HEK293 (cell line): ENCODE data around the gene CCDC40.
A peak's percentile ranks its signal among the peaks of the same experiment; 100 is the strongest.

Experiments used
- CTCF ChIA-PET: fragments of 350-600 bp; formaldehyde crosslinking; extraction: SDS; loops from one replicate; lab custom pipeline; 2021; ENCODE audit warnings: antibody characterized with exemption; lab: Yijun Ruan, JAX
- POLR2A ChIA-PET: fragments of 300-600 bp; formaldehyde crosslinking; extraction: SDS; loops from one replicate; lab custom pipeline; 2020; ENCODE audit warnings: antibody characterized with exemption, inconsistent platforms; lab: Yijun Ruan, JAX
- H3K27ac ChIP-seq: fragments of 200-500 bp; sonication (Bioruptor generic); 2 replicates; pipeline ENCODE4 v1.5.1; 2014; ENCODE audit warnings: low read depth, low read length, control low read depth, inconsistent platforms; ENCODE audit errors: extremely low read depth
- H3K36me3 ChIP-seq, 2 experiments: fragments of 200-500 bp in 1 of 2; sonication (Bioruptor generic) in 1 of 2; 1 replicate in 1 of 2; 2 replicates in 1 of 2; pipeline ENCODE4 v1.5.1; 2014 to 2017; ENCODE audit warnings: inconsistent platforms in 2 of 2, low read length in 2 of 2; ENCODE audit not compliant: control insufficient read depth in 2 of 2, insufficient read depth in 1 of 2
- H3K4me1 ChIP-seq: fragments of 200-500 bp; sonication (Bioruptor generic); 2 replicates; pipeline ENCODE4 v1.5.1; 2014; ENCODE audit warnings: mild to moderate bottlenecking, low read length, inconsistent platforms; ENCODE audit not compliant: control insufficient read depth, insufficient read depth
- H3K4me3 ChIP-seq: 2 replicates; pipeline ENCODE4 v1.5.1; 2011; ENCODE audit warnings: low read depth, mild to moderate bottlenecking, control low read depth, low read length, moderate library complexity
- H3K9me3 ChIP-seq: fragments of 200-500 bp; sonication (Bioruptor generic); 2 replicates; pipeline ENCODE4 v1.5.1; 2014; ENCODE audit warnings: low read depth, low read length, inconsistent platforms; ENCODE audit not compliant: control insufficient read depth, insufficient read depth
- ELK4 ChIP-seq: IDR thresholded peaks from 2 replicates; pipeline ENCODE4 v1.6.1; 2011; ENCODE audit warnings: mild to moderate bottlenecking, low read depth, low read length, borderline replicate concordance
- GLI4 ChIP-seq: fragments of 450-650 bp; formaldehyde crosslinking; IDR thresholded peaks from 2 replicates; pipeline ENCODE4 v1.5.1; 2016; ENCODE audit warnings: missing biosample characterization, missing genetic modification characterization
- GLIS2 ChIP-seq: fragments of 450-650 bp; formaldehyde crosslinking; IDR thresholded peaks from 2 replicates; pipeline ENCODE4 v1.5.1; 2016; ENCODE audit warnings: missing biosample characterization, missing genetic modification characterization
- OVOL3 ChIP-seq: fragments of 450-650 bp; formaldehyde crosslinking; IDR thresholded peaks from 2 replicates; pipeline ENCODE4 v1.5.1; 2016; ENCODE audit warnings: missing biosample characterization, missing genetic modification characterization
- PRDM2 ChIP-seq: fragments of 450-650 bp; formaldehyde crosslinking; IDR thresholded peaks from 2 replicates; pipeline ENCODE4 v1.5.1; 2016; ENCODE audit warnings: missing biosample characterization, missing genetic modification characterization, borderline replicate concordance
- SCRT2 ChIP-seq: fragments of 450-650 bp; formaldehyde crosslinking; IDR thresholded peaks from 2 replicates; pipeline ENCODE4 v1.5.1; 2016; ENCODE audit warnings: missing biosample characterization, missing genetic modification characterization
- ZBTB48 ChIP-seq: fragments of 450-650 bp; formaldehyde crosslinking; IDR thresholded peaks from 2 replicates; pipeline ENCODE4 v1.5.1; 2016; ENCODE audit warnings: missing biosample characterization, missing genetic modification characterization
- ZBTB7A ChIP-seq: fragments of 450-650 bp; formaldehyde crosslinking; IDR thresholded peaks from 2 replicates; pipeline ENCODE4 v1.5.1; 2016; ENCODE audit warnings: low read depth, missing biosample characterization, missing genetic modification characterization
- ZNF140 ChIP-seq: fragments of 450-650 bp; formaldehyde crosslinking; IDR thresholded peaks from 2 replicates; pipeline ENCODE4 v1.5.1; 2016; ENCODE audit warnings: missing biosample characterization, missing genetic modification characterization
- ZNF433 ChIP-seq: fragments of 450-650 bp; formaldehyde crosslinking; IDR thresholded peaks from 2 replicates; pipeline ENCODE4 v1.5.1; 2016; ENCODE audit warnings: missing biosample characterization, missing genetic modification characterization, low read depth
- ZNF501 ChIP-seq: fragments of 450-650 bp; formaldehyde crosslinking; IDR thresholded peaks from 2 replicates; pipeline ENCODE4 v1.5.1; 2016; ENCODE audit warnings: missing biosample characterization, missing genetic modification characterization
- ZNF544 ChIP-seq: fragments of 450-650 bp; formaldehyde crosslinking; IDR thresholded peaks from 2 replicates; pipeline ENCODE4 v1.5.0; 2017; ENCODE audit warnings: missing biosample characterization, missing genetic modification characterization
- ZNF600 ChIP-seq: fragments of 450-650 bp; formaldehyde crosslinking; IDR thresholded peaks from 2 replicates; pipeline ENCODE4 v1.5.1; 2016; ENCODE audit warnings: missing biosample characterization, missing genetic modification characterization
- ZNF626 ChIP-seq: fragments of 450-650 bp; sonication (Bioruptor Pico); formaldehyde crosslinking; IDR thresholded peaks from 2 replicates; pipeline ENCODE4 v1.5.1; 2018; ENCODE audit warnings: missing biosample characterization, missing genetic modification characterization, inconsistent platforms
- ZNF639 ChIP-seq: fragments of 450-650 bp; formaldehyde crosslinking; IDR thresholded peaks from 2 replicates; pipeline ENCODE4 v1.5.1; 2016; ENCODE audit warnings: missing biosample characterization, missing genetic modification characterization
- ZNF704 ChIP-seq: fragments of 450-650 bp; formaldehyde crosslinking; IDR thresholded peaks from 2 replicates; pipeline ENCODE4 v1.5.1; 2016; ENCODE audit warnings: missing biosample characterization, missing genetic modification characterization
- ZNF776 ChIP-seq: fragments of 450-650 bp; formaldehyde crosslinking; IDR thresholded peaks from 2 replicates; pipeline ENCODE4 v1.5.0; 2017; ENCODE audit warnings: missing biosample characterization, missing genetic modification characterization, borderline replicate concordance
- TF ChIP-seq, protein P1 (sequence below): fragments of 450-650 bp; formaldehyde crosslinking; IDR thresholded peaks from 2 replicates; pipeline ENCODE4 v1.5.1; 2016; ENCODE audit warnings: missing biosample characterization, missing genetic modification characterization
- TF ChIP-seq, protein P2 (sequence below): fragments of 450-650 bp; formaldehyde crosslinking; IDR thresholded peaks from 2 replicates; pipeline ENCODE4 v1.5.1; 2017; ENCODE audit warnings: missing biosample characterization, mild to moderate bottlenecking, missing genetic modification characterization, moderate library complexity

The CCDC40 gene

GRCh38 chr17:80104956-80105375 is 68.5 kb downstream of the CCDC40 start (continued):
- TF ChIP-seq PRDM2 (tag by site-specific recombination) = no peak
- TF ChIP-seq, protein P1, sequence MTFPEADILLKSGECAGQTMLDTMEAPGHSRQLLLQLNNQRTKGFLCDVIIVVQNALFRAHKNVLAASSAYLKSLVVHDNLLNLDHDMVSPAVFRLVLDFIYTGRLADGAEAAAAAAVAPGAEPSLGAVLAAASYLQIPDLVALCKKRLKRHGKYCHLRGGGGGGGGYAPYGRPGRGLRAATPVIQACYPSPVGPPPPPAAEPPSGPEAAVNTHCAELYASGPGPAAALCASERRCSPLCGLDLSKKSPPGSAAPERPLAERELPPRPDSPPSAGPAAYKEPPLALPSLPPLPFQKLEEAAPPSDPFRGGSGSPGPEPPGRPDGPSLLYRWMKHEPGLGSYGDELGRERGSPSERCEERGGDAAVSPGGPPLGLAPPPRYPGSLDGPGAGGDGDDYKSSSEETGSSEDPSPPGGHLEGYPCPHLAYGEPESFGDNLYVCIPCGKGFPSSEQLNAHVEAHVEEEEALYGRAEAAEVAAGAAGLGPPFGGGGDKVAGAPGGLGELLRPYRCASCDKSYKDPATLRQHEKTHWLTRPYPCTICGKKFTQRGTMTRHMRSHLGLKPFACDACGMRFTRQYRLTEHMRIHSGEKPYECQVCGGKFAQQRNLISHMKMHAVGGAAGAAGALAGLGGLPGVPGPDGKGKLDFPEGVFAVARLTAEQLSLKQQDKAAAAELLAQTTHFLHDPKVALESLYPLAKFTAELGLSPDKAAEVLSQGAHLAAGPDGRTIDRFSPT (tag by site-specific recombination) = no peak
- TF ChIP-seq ZNF704 = no peak
- no peak for TF ChIP-seq GLIS2
- no peak for TF ChIP-seq ZNF544 (tag by site-specific recombination)

- CTCF ChIA-PET = no interaction called here
- 0 out of 2 replicates have a peak, but pooled peaks have one; percentile 22 for TF ChIP-seq ZNF600 (tag by site-specific recombination)
- no peak for TF ChIP-seq ZNF140 (tag by site-specific recombination)
- TF ChIP-seq ZNF776 (tag by site-specific recombination) = no peak
- TF ChIP-seq, protein P2, sequence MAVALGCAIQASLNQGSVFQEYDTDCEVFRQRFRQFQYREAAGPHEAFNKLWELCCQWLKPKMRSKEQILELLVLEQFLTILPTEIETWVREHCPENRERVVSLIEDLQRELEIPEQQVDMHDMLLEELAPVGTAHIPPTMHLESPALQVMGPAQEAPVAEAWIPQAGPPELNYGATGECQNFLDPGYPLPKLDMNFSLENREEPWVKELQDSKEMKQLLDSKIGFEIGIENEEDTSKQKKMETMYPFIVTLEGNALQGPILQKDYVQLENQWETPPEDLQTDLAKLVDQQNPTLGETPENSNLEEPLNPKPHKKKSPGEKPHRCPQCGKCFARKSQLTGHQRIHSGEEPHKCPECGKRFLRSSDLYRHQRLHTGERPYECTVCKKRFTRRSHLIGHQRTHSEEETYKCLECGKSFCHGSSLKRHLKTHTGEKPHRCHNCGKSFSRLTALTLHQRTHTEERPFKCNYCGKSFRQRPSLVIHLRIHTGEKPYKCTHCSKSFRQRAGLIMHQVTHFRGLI (tag by site-specific recombination) = no peak
- no peak for TF ChIP-seq ELK4
- TF ChIP-seq SCRT2 = no peak
- TF ChIP-seq, protein P1 (tag by site-specific recombination) = no peak
- no peak for TF ChIP-seq GLI4 (tag by site-specific recombination)
- peak; percentile 17; the same call in 1 of the 2 replicates for TF ChIP-seq ZBTB48 (tag by site-specific recombination)
- no peak for TF ChIP-seq OVOL3 (tag by site-specific recombination)
- no peak for TF ChIP-seq ZNF626 (tag by site-specific recombination)
- TF ChIP-seq ZBTB7A (tag by site-specific recombination) = no peak
- no peak for TF ChIP-seq ZNF639 (tag by site-specific recombination)
- TF ChIP-seq ZNF501 (tag by site-specific recombination) = no peak
- no peak for TF ChIP-seq ZNF433
Observed at GRCh38 chr17:80105762-80106161, 69.3 kb downstream of the CCDC40 start.

More at GRCh38 chr17:80105762-80106161, 69.3 kb downstream of the CCDC40 start:
- Histone ChIP-seq H3K27ac (no peak overlapping the region), H3K9me3 (no peaks in the 10 kb centered on the region), H3K36me3 (peaks cover 0 to 16% of the 10 kb centered on the region in 2 experiments; a peak in 2 of 3 replicates), H3K4me3 (no peak overlapping the region), H3K4me1 (peaks cover 1% of the 10 kb centered on the region; the same call in 1 of the 2 replicates)
- POLR2A ChIA-PET = no interaction called here
